AG04450 (cell line): ENCODE results near the gene JAM2. TPM values are rescaled to one million over a fixed set of nuclear protein-coding genes. Genes with fewer than 3 reads are reported as not detected.

ENCODE experiments used
- CTCF ChIA-PET: fragments of 300-600, 350-600 bp; formaldehyde crosslinking; extraction: SDS; loops from one replicate; lab custom pipeline; 2022; ENCODE audit warnings: antibody characterized with exemption, inconsistent platforms; lab: Charles Lee
- POLR2A ChIA-PET: fragments of 350-600 bp; formaldehyde crosslinking; extraction: SDS; loops from one replicate; lab custom pipeline; 2021; ENCODE audit warnings: antibody characterized with exemption, inconsistent platforms; lab: Yijun Ruan, JAX
- DNase-seq: peaks from one replicate; pipeline ENCODE4 v3.0.0-alpha.2; 2011; ENCODE audit warnings: low read depth, low spot score
- H3K27ac ChIP-seq: one replicate; pipeline ENCODE4 v1.5.1; 2012; ENCODE audit warnings: low read depth, low read length, control low read depth
- H3K27me3 ChIP-seq: one replicate; pipeline ENCODE4 v1.6.0; 2012; ENCODE audit warnings: low read length; ENCODE audit not compliant: control insufficient read depth, insufficient read depth
- H3K4me3 ChIP-seq: 2 replicates; pipeline ENCODE4 v1.5.1; 2011; ENCODE audit warnings: mild to moderate bottlenecking, low read depth, low read length, control low read depth
- H3K9me3 ChIP-seq: 2 replicates; pipeline ENCODE4 v1.5.1; 2012; ENCODE audit warnings: low read length; ENCODE audit not compliant: control insufficient read depth, insufficient read depth
- CTCF ChIP-seq: IDR thresholded peaks from 2 replicates; pipeline ENCODE4 v1.5.1; 2011; ENCODE audit warnings: low read depth, low read length, control low read depth, inconsistent platforms
- polyA plus RNA-seq: library from polyadenylated mRNA; depleted of rRNA; stranded (reverse); fragments of >200 nt; gene quantifications from 2 replicates; pipeline ENCODE4 v1.2.3, GENCODE V29; 2011; rRNA removed

JAM2 gene
- polyA plus RNA-seq, 1 experiment: 7.2 TPM

- TF ChIP-seq CTCF: no peak
- H3K4me3 ChIP-seq: no peak overlapping the region
- ChIA-PET POLR2A (no interaction called here), CTCF (interaction anchor here (1.3 kb wide), 2 partner anchors 42 to 151 kb away, joined by 4 to 6 read pairs; no protein-coding TSS in a partner anchor)
- H3K9me3 ChIP-seq: no peaks in the 10 kb centered on the region
- no peak overlapping the region for H3K27ac ChIP-seq
- no peak for DNase-seq
- H3K27me3 ChIP-seq: no peaks in the 10 kb centered on the region
These were observed 120.5 kb downstream of the JAM2 start for GRCh38 chr21:25759573-25759972.

GRCh38 chr21:25760061-25760460, 121.0 kb downstream of the JAM2 start:
- TF ChIP-seq CTCF: no peak
- Histone ChIP-seq H3K9me3 (no peaks in the 10 kb centered on the region), H3K27ac (no peak overlapping the region), H3K27me3 (no peaks in the 10 kb centered on the region), H3K4me3 (no peak overlapping the region)
- ChIA-PET CTCF (interaction anchor here (1.3 kb wide), 2 partner anchors 42 to 152 kb away, joined by 4 to 6 read pairs; no protein-coding TSS in a partner anchor), POLR2A (no interaction called here)
- no peak for DNase-seq

GRCh38 chr21:25760677-25761076, 121.6 kb downstream of the JAM2 start:
- Histone ChIP-seq H3K27ac (no peak overlapping the region), H3K4me3 (no peak overlapping the region), H3K27me3 (no peaks in the 10 kb centered on the region), H3K9me3 (no peaks in the 10 kb centered on the region)
- ChIA-PET POLR2A (no interaction called here), CTCF (no interaction called here)
- DNase-seq: no peak
- no peak for TF ChIP-seq CTCF

GRCh38 chr21:25764065-25764464, 125.0 kb downstream of the JAM2 start:
- ChIA-PET POLR2A (no interaction called here), CTCF (no interaction called here)
- no peak for TF ChIP-seq CTCF
- Histone ChIP-seq H3K9me3 (no peaks in the 10 kb centered on the region), H3K27me3 (no peaks in the 10 kb centered on the region), H3K4me3 (no peak overlapping the region), H3K27ac (no peak overlapping the region)
- DNase-seq: no peak

Other genes with a start within 250 kb of the JAM2 start
- 22.8 and 37.0 TPM in 2 replicates for gene MRPL39, start 31.8 kb upstream of the JAM2 start, polyA plus RNA-seq
- 142 and 222 TPM in 2 replicates for gene ATP5PF, start 95.6 kb downstream of the JAM2 start, polyA plus RNA-seq
- 17.5 and 26.6 TPM in 2 replicates for gene GABPA, start 95.7 kb downstream of the JAM2 start, polyA plus RNA-seq